HCEC 1CT (cell line): ENCODE measurements around the gene HSD17B12.
"Not testable (repeated sequence)": the region's sequence is repeated elsewhere in the genome, so short reads cannot be mapped to it uniquely, and the experiment has no call there.

Source experiments
- DNase-seq: peaks from one replicate; pipeline ENCODE4 v3.0.0-alpha.2; 2017

Gene HSD17B12

GRCh38 chr11:43680521-43681400 lies at the start of gene HSD17B12:
Gene HSD17B12 (plus strand): TSS chr11:43680738. CDS start chr11:43680828, 90 bp downstream.
- peak; percentile 99 for DNase-seq

GRCh38 chr11:43631732-43632131 lies 48.8 kb upstream of the HSD17B12 start:
- DNase-seq = no peak

GRCh38 chr11:43632181-43632580 lies 48.4 kb upstream of the HSD17B12 start:
- peak; percentile 68 for DNase-seq

- DNase-seq = no peak
Measured at GRCh38 chr11:43638717-43639116, 41.8 kb upstream of the HSD17B12 start.

- no peak for DNase-seq
Measured at GRCh38 chr11:43639224-43639623, 41.3 kb upstream of the HSD17B12 start.

GRCh38 chr11:43639920-43640319 lies 40.6 kb upstream of the HSD17B12 start:
- DNase-seq = no peak

- DNase-seq = peak; percentile 86
Measured at GRCh38 chr11:43643898-43644620, 36.5 kb upstream of the HSD17B12 start.

GRCh38 chr11:43644621-43645299 lies 35.8 kb upstream of the HSD17B12 start:
- DNase-seq = no peak

GRCh38 chr11:43646767-43647166 lies 33.8 kb upstream of the HSD17B12 start:
- no peak for DNase-seq

GRCh38 chr11:43648888-43649287 lies 31.6 kb upstream of the HSD17B12 start:
- no peak for DNase-seq

GRCh38 chr11:43649501-43649900 lies 31.0 kb upstream of the HSD17B12 start:
- no peak for DNase-seq

GRCh38 chr11:43649921-43650320 lies 30.6 kb upstream of the HSD17B12 start:
- no peak for DNase-seq

GRCh38 chr11:43663018-43663417 lies 17.5 kb upstream of the HSD17B12 start:
- DNase-seq = not testable (repeated sequence)

GRCh38 chr11:43664295-43664694 lies 16.2 kb upstream of the HSD17B12 start:
- no peak for DNase-seq

- not testable (repeated sequence) for DNase-seq
Measured at GRCh38 chr11:43671284-43671683, 9.3 kb upstream of the HSD17B12 start.

GRCh38 chr11:43674560-43674959 lies 6.0 kb upstream of the HSD17B12 start:
- DNase-seq = no peak

- no peak for DNase-seq
Measured at GRCh38 chr11:43676933-43677332, 3.6 kb upstream of the HSD17B12 start.

GRCh38 chr11:43681401-43681942 lies 934 bp downstream of the HSD17B12 start:
- peak; percentile 17 for DNase-seq

- not testable (repeated sequence) for DNase-seq
Measured at GRCh38 chr11:43682081-43682480, 1.5 kb downstream of the HSD17B12 start.

GRCh38 chr11:43685440-43685839 lies 4.9 kb downstream of the HSD17B12 start:
- DNase-seq = peak; percentile 9

GRCh38 chr11:43686207-43686606 lies 5.7 kb downstream of the HSD17B12 start:
- no peak for DNase-seq

- DNase-seq = peak; percentile 54
Measured at GRCh38 chr11:43687120-43687791, 6.7 kb downstream of the HSD17B12 start.
